Omental fat pad (tissue), 4 donors: ENCODE data around the gene SHROOM2. TPM values are rescaled to one million over a fixed set of nuclear protein-coding genes. Genes with fewer than 3 reads are reported as not detected.

Experiments
- ATAC-seq: fragments of 150-250 bp; one replicate; pipeline ENCODE4 v1.9.1; 2016; ENCODE audit warnings: mild to moderate bottlenecking, moderate library complexity; ENCODE audit not compliant: low FRiP score
- DNase-seq: peaks from one replicate; pipeline ENCODE4 v3.0.0-alpha.2; 2019; ENCODE audit warnings: low spot score
- total RNA-seq, 4 donors: library from RNA; depleted of rRNA; stranded (reverse); fragments of >200 nt; gene quantifications; one replicate each; pipeline ENCODE4 v1.1.0, GENCODE V29; 2016
- TF ChIP-seq, protein P1 (sequence below), 3 donors: fragments of 450-650 bp; IDR thresholded peaks; one replicate each; pipeline ENCODE4 v1.5.1; 2016 to 2017; ENCODE audit warnings: antibody characterized with exemption in 3 of 3, mild to moderate bottlenecking in 3 of 3, moderate library complexity in 2 of 3

SHROOM2 gene
- total RNA-seq, 4 donors from 2014 or later, result 0.88 to 2.4 (median 2.1) TPM

DNA sequence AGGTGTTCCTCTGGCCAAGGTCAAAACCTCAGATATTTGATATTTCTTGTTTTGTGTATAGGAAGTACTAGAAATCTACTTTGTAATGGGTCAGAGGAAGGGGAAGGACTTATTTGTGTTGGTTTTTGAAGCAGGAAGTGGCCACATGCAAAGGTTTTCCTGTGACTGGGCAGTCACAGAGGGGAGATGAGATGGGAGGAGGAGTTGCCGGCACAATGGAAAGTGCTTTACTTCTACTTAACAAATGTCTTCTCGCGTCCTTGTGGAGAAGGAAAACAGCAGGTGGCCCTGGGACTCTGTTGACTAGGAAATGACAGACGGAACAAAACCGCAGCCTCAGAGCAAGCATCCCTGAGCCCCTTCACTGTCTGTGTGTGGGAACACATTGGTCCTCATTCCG is 46.6 kb downstream of the SHROOM2 start:
- TF ChIP-seq, protein P1, sequence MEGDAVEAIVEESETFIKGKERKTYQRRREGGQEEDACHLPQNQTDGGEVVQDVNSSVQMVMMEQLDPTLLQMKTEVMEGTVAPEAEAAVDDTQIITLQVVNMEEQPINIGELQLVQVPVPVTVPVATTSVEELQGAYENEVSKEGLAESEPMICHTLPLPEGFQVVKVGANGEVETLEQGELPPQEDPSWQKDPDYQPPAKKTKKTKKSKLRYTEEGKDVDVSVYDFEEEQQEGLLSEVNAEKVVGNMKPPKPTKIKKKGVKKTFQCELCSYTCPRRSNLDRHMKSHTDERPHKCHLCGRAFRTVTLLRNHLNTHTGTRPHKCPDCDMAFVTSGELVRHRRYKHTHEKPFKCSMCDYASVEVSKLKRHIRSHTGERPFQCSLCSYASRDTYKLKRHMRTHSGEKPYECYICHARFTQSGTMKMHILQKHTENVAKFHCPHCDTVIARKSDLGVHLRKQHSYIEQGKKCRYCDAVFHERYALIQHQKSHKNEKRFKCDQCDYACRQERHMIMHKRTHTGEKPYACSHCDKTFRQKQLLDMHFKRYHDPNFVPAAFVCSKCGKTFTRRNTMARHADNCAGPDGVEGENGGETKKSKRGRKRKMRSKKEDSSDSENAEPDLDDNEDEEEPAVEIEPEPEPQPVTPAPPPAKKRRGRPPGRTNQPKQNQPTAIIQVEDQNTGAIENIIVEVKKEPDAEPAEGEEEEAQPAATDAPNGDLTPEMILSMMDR (IDR thresholded peaks at IDR 0.05), result no peak
- DNase-seq, result no peak
- ATAC-seq, result no peak

DNA sequence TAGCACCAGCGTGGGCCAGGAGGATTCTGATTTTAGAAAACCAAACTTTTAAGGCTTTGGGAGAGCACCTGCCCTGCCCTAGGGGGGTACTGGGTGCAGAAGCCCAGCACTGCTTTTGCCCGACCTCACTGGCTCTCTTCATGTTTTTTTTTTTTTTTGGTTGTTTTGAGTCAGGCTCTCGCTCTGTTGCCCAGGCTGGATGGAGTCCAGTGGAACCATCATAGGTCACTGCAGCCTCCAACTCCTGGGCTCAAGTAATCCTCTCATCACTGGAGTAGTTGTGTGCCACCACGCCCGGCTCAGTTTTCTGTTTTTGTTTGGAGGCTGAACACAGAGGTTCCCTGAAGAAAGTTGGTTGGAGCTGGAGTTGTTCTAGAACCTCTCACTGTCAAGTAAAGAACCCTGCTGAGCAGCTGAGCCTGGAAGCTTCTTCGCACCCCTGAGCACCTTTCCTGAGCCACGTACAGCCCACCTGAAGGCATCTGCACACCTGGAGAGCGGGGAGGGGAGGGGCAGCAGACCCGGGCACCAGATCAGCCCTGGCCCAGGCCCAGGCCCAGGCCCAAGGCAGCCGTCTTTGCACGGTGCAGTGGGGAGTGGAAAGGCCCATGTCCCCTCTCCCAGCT is 49.5 kb downstream of the SHROOM2 start:
- no peak for DNase-seq
- TF ChIP-seq, protein P1 (IDR thresholded peaks at IDR 0.05), result no peak
- ATAC-seq, result no peak

- TF ChIP-seq, protein P1 (IDR thresholded peaks at IDR 0.05), result no peak
- ATAC-seq, result no peak
These were observed 56.3 kb downstream of the SHROOM2 start for GRCh38 chrX:9842541-9842940.

DNA sequence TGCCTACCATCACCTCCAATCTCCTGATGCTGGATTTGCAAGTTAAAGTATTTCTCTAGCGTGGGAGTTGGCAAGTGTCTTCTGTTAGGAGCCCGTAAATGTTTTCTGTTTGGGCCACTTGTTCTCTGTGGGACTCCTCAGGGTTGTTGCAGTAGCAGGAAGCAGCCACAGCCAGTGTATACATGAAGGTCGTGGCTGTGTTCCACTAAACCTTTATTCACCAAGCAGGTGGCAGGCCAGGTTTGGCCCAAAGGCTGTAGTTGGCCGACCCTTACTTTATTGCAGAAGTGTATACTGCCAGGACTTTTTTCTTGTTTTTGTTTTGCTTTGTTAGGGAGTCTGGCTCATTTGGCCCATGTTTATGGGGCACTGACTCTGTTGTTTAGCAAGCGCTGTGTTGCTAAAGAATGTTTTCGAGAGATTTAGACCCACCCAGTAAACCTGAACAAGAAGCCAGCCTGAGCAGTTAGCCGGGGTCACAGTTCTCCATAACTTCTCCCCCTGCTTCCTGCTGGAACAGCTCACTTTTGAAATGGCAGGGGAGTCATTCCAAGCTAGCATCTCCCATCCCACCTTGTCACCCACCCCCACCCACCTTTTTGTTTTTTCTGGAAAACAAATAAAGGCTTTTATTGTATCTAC is 58.8 kb downstream of the SHROOM2 start:
- no peak for DNase-seq
- TF ChIP-seq, protein P1 (IDR thresholded peaks at IDR 0.05), result no peak
- no peak for ATAC-seq

More at GRCh38 chrX:9842541-9842940, 56.3 kb downstream of the SHROOM2 start:
- DNase-seq, result no peak

DNA sequence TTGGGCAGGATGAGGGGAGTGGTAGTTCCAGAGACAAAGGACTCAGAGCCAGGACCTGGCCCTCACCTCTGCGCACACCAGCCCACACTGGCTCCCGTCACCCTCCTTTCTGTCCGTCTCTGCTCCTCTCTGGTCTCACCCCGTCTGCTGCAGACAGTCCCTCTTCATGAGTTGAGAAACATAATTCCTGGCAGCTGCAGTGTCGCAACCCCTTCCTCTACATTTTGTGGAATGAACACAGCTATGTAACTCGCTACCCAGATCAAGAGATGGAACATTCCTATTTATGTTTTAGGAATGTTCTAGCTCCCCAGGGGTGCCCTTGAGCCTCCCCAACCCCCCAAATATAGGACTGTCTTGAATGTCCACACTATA is 59.3 kb downstream of the SHROOM2 start:
- DNase-seq (no peak), ATAC-seq (no peak)
- TF ChIP-seq, protein P1 (IDR thresholded peaks at IDR 0.05), result no peak

GRCh38 chrX:9846631-9847030 is 60.4 kb downstream of the SHROOM2 start:
- no peak for ATAC-seq
- TF ChIP-seq, protein P1 (IDR thresholded peaks at IDR 0.05), result no peak

GRCh38 chrX:9847071-9847470 is 60.8 kb downstream of the SHROOM2 start:
- DNase-seq, result no peak
- TF ChIP-seq, protein P1 (IDR thresholded peaks at IDR 0.05), result no peak
- ATAC-seq, result no peak

More at GRCh38 chrX:9846631-9847030, 60.4 kb downstream of the SHROOM2 start:
- DNase-seq, result no peak
